HPDE6-E6E7 (cell line): ENCODE results near the gene IL4R.
"Not testable (repeated sequence)": the region's sequence is repeated elsewhere in the genome, so short reads cannot be mapped to it uniquely, and the experiment has no call there.

ENCODE experiments used
- DNase-seq: peaks from one replicate; pipeline ENCODE4 v3.0.0; 2011; ENCODE audit warnings: missing footprints; ENCODE audit errors: extremely low spot score

The IL4R gene

GRCh38 chr16:27379919-27380318 lies 66.1 kb downstream of the IL4R start:
- no peak for DNase-seq

- no peak for DNase-seq
Measured at GRCh38 chr16:27381236-27381635, 67.5 kb downstream of the IL4R start.

DNA sequence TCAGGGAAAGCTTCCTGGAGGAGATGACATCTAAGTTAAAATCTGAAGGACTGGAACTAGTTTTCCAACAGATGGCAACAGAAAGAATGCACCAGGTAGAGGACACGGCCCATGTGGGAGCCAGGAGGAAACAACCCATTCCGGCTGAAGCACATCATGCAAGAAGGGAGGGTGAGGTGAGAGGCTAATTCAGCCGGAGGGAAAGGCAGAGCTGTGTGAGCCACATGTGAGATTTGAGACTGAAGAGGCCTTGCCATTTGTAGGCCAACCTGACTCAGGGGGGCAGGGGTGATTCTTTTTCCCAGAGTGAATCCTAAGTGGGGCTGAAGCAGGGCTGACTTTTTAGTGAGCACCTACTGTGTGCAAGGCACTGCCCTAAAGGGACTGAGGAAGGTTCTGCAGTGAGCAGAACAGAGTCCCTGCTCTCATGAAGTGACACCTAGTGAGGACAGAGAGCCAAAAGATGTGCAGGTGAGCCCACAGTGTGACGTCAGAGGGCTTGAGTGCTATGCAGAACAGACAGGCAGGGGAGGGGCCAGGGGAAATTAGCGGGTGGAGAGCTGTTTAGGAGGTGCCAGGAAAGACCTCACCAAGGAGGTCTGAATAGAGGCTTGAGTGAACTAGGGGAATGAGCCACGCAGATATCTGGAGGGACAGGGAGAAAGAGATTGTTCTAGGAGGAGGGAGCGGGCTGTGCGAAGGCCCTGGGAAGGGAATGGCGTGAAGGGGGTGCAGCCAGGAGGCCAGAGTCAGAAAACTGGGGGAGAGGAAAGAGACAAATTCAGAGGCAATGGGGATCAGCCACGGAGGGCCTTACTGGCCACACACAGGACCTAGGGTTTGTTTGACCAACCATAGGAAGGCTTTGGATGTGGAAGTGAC lies 68.4 kb downstream of the IL4R start:
- no peak for DNase-seq

- no peak for DNase-seq
Measured at GRCh38 chr16:27383556-27384243, 69.9 kb downstream of the IL4R start.

DNA sequence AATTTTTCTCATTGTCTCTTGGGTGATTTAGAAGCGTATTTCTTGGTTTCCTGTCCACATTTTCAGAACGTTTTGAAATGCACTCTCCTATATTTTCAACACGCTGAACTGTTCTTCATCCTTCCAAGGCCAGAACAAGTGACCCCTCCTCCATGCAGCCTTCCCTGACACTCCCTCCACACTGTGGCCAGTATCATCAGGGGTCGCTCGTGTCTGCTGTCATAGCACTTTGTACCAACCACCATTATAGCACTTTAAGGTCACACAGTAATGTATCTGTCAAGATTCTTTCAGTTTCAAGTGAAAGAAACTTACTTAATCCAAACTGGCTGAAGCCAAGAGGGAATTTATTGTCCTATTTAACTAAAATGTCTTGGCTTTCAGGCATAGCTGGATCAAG lies 70.7 kb downstream of the IL4R start:
- no peak for DNase-seq

- DNase-seq, result no peak
Measured at GRCh38 chr16:27385398-27385797, 71.6 kb downstream of the IL4R start.

GRCh38 chr16:27386674-27387073 lies 72.9 kb downstream of the IL4R start:
- DNase-seq, result no peak

- DNase-seq, result no peak
Measured at GRCh38 chr16:27387724-27388123, 74.0 kb downstream of the IL4R start.

- DNase-seq, result no peak
Measured at GRCh38 chr16:27389272-27389961, 75.6 kb downstream of the IL4R start.

GRCh38 chr16:27390151-27390550 lies 76.4 kb downstream of the IL4R start:
- no peak for DNase-seq

DNA sequence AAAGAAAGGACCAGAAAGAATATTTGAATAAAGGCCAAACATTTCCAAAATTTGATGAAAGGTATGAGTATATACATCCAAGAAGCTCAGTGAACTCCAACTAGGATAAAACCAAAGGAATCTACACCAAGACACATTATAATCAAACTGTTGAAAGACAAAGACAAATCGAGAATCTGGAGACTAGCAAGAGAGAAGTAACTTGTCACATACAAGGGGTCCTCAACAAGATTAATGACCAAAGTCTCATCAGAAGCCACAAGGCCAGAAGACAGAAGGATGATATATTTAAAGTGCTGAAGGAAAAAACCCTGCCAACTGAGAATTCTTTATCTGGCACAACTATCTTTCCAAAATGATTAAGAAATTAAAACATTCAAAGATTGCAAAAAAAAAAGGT lies 78.9 kb downstream of the IL4R start:
- DNase-seq, result no peak

GRCh38 chr16:27394516-27394915 lies 80.7 kb downstream of the IL4R start:
- no peak for DNase-seq

DNA sequence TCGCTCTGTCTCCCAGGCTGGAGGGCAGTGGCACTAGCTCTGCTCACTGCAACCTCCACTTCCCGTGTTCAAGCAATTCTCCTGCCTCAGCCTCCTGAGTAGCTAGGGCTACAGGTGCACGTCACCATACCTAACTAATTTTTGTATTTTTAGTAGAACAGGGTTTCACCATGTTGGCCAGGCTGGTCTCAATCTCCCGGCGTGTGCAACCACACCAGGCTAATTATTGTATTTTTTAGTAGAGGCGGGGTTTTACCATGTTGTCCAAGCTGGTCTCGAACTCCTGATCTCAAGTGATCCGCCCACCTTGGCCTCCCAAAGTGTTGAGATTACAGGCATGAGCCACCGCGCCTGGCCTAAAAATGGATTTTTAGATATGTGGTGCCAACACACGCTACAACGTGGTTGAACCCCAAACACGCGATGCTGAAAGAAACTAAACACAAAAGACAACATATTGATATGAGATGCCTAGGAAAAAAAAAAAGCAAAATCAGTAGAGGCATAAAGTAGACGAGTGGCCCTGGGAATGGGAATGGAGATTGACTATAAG lies 84.6 kb downstream of the IL4R start:
- not testable (repeated sequence) for DNase-seq

- DNase-seq, result no peak
Measured at GRCh38 chr16:27398894-27399853, 85.4 kb downstream of the IL4R start.

GRCh38 chr16:27399969-27400368 lies 86.2 kb downstream of the IL4R start:
- no peak for DNase-seq

DNA sequence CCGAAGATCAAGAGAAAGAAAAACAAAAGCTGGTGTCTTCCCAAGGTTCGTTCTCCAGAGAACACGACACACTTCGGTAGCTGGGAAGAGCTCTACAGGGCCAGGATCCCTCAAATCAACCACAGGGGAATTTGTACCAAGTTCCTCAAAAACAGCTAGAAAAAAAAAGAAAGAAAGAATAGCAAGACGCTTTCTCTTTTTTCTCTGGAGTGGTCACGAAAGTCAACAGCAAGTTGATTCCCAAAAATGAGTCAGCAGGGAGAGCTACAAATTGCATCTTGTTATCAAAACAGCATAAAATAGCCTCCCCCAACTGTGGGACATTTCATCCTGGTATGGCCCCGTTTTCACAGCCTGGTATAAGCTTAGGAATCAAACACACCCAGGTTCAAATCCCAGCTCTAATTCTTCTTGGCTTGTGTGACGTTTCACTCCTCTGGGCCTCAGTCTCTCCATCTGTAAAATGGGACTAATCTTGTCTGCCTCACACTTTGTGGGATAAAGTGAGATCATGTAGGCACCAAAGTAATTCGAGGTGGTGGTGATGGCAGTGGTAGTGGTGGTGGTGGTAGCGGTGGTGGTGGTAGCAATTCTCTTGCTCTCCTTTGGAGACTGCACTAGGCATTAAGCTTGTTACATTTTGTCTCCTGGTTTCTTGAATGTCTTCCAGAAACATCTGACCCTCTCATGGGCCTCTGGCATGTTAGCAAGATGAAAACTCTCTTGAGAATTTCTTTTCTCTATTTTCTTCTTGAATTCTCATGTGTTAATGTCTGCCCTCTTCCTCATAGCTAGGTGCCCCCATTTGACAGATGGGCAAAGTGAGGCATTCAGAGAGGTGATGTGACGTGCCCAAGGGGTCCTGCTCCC lies 87.2 kb downstream of the IL4R start:
- DNase-seq, result no peak

DNA sequence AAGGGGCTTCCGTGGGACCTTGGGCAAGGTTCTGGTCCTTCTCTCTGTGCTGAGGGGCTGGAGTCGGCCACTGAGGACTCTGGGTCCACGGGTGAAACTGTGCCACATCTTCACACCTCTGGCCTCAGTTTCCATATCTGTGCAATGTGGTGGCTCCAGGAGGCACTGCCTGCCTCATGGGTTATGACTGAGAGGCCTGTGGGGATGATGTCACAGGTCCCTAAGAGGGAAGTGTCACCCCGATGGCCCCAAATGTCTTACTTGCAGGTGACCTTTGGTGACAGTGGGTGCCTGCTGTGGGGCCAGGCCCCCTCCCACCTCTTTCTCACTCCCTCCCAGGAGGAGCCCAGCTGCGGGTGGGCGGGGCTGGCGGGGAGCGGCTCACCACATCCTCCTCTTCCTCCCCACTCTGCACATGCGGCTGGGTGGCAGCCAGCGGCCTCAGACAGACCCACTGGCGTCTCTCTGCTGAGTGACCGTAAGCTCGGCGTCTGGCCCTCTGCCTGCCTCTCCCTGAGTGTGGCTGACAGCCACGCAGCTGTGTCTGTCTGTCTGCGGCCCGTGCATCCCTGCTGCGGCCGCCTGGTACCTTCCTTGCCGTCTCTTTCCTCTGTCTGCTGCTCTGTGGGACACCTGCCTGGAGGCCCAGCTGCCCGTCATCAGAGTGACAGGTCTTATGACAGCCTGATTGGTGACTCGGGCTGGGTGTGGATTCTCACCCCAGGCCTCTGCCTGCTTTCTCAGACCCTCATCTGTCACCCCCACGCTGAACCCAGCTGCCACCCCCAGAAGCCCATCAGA lies 88.2 kb downstream of the IL4R start, which contains the start of gene IL21R:
IL21R (plus strand) TSS at position 407 of the 801 bp plus-strand sequence. CDS start 27,898 bp downstream, outside the sequence.
- no peak for DNase-seq

GRCh38 chr16:27402569-27402963 lies 88.8 kb downstream of the IL4R start:
- DNase-seq, result no peak

- no peak for DNase-seq
Measured at GRCh38 chr16:27402964-27403600, 89.3 kb downstream of the IL4R start.
